Activated effector memory CD4-positive, alpha-beta T cell treated with Interleukin-2 at 50 U/mL for 16 hours (primary cell): Measurements from ENCODE around the gene CACNB4.
"Not testable (repeated sequence)": the region's sequence is repeated elsewhere in the genome, so short reads cannot be mapped to it uniquely, and the experiment has no call there.

Experiments
- DNase-seq: peaks from one replicate; pipeline ENCODE4 v3.0.0-alpha.2; 2020

CACNB4 gene

DNA sequence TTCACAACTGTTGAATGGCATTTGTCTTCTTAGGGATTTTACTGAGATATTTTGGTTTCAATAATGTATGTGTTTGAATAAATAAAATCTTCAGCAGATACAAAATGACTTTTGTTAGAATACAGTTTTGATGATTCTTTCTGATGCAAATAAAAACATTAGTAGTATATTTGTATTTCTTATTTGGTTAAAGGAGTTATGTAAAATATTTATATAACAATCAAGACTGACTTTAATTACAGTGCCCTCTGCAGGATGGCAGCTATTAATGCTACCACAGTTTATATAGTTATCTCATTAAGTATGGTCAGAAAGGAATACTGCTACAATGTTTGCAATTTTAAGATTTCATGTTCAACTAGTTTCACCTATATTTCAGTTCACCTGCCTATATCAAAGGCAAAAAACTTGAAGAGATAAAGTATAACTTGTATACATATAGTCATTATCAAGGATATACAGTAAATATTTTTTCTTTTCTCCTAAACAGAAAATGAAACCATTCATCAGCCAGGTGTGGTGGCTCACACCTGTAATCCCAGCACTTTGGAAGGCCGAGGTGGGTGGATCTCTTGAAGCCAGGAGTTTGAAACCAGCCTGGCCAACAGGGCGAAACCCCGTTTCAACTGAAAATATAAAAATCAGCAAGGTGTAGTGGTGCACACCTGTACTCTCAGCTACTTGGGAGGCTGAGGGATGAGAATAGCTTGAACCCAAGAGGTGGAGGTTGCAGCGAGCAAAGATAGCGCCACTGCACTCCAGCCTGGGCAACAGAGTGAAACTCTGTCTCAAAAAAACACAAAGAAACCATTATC, 290.4 kb downstream of the CACNB4 start:
- DNase-seq, result no peak

DNA sequence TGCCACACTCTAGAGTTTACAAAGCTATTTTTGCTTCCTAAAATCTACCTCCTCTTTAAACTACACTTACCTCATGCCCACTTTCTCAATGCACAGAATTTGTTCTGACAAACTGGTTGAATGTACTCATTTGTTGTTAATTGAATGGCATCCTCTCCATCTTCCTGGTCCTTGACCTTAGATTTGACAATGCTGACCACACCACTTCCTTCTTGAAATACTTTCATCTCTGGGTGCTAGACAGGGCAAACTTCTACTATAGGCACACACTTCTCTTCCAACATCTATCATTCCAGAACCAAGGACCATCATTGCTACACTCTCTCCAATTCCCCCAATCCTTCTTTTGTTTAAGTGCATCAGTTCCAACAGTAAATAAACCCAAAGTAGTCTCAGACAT, 292.9 kb downstream of the CACNB4 start:
- no peak for DNase-seq

DNA sequence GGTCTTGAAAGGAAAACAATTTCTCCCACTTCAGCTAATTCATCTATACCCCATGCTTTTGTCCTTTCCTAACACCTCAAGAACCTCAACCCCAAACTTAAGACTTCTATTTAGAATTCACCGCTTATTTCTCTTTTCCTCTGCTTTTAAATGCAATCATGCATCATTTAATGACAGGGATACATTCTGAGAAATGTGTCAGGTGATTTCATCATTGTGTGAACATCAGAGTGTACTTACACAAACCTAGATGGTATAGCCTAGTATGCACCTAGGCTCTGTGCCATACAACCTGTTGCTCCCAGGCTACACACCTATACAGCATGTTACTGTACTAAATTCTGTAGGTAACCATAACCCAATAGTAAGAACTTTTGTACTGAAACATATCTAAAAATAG, 293.5 kb downstream of the CACNB4 start:
- no peak for DNase-seq

DNA sequence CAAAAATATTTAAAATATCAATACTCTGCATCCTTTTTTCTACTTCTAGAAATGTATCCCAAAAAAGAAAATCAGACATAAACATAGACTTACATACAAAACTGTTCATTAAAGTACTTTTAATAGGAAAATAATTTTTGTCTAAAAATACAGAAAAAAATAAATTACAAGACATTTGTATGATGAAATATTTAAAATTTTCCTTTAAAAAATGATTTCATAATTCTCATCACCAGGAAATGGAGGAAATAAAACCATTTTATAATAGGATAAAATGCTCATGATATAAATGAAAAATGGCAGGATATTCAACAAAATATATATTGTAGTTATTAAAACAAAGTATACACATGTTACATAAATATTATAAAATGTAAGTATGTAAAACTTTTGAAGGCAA, 295.0 kb downstream of the CACNB4 start:
- no peak for DNase-seq

DNA sequence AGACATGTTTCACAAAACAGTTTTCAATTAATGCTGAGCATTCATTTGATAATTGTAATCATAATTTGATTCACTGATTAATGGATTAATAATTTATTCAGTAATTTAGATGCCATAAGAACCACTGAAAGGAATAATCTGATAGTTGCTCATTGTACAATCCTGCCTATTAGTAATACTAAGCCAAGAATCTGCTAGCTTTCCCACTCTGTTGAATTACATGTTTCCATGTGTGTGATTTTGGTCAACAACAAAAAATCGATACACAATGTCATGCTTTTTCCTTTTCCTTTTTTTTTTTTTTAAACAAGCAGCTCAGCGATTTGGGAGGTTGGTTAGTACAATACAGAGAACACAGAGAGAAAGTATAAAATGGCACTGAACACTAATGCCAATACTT, 296.5 kb downstream of the CACNB4 start:
- DNase-seq, result no peak

DNA sequence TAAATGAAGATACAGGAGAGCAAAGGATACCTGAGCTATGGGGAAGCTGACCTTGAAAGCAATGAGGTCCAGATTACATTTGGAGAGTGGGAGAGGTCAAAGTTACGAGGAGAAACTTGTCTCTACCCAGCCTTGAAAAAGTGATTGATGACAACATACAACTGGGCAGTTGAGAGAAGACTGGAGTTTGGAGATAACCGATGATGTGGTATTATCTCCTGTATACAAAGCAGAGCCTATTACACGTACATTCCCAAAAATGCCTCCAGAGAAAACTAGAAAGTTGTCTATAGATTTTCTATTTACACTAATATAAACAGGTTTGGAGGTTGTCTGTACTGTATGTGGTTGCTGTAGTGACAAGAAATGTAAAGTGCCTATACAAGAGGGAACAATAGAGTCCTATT, 299.0 kb downstream of the CACNB4 start:
- no peak for DNase-seq

GRCh38 chr2:151796774-151797173, 302.1 kb downstream of the CACNB4 start:
- DNase-seq, result no peak

GRCh38 chr2:151795646-151796240, 303.1 kb downstream of the CACNB4 start:
- DNase-seq, result no peak

DNA sequence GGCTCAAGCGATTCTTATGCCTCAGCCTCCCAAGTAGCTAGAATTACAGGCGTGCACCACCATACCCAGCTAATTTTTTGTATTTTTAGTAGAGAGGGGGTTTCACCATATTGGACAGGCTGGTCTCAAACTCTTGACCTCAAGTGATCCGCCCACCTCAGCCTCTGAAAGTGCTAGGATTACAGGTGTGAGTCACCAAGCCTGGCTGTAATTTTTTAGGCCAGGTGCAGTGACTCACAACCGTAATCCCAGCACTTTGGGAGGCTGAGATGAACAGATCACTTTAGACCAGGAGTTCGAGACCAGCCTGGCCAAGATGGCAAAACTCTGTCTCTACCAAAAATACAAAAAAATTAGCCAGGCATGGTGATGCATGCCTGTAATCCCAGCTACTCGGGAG, 304.4 kb downstream of the CACNB4 start:
- not testable (repeated sequence) for DNase-seq

DNA sequence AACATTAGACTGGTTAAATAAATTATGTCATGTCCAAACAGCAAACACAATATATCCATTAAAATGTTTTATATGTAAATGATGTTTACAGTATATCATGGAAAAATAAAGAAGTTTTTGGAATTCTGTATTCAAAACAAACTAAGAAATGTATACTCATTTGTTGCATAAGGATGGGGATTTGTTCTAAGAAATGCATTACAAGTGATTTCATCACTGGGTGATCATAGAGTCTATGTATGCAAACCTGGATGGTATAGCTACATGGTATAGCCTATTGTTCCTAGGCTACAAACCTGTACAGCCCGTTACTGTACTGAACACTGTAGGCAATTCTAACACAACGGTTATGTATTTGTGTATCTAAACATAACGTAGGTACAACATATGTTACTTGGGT, 305.7 kb downstream of the CACNB4 start:
- DNase-seq, result no peak

GRCh38 chr2:151792589-151792988, 306.3 kb downstream of the CACNB4 start:
- no peak for DNase-seq

GRCh38 chr2:151791545-151791944, 307.3 kb downstream of the CACNB4 start:
- no peak for DNase-seq

GRCh38 chr2:151790689-151791088, 308.2 kb downstream of the CACNB4 start:
- DNase-seq, result no peak

DNA sequence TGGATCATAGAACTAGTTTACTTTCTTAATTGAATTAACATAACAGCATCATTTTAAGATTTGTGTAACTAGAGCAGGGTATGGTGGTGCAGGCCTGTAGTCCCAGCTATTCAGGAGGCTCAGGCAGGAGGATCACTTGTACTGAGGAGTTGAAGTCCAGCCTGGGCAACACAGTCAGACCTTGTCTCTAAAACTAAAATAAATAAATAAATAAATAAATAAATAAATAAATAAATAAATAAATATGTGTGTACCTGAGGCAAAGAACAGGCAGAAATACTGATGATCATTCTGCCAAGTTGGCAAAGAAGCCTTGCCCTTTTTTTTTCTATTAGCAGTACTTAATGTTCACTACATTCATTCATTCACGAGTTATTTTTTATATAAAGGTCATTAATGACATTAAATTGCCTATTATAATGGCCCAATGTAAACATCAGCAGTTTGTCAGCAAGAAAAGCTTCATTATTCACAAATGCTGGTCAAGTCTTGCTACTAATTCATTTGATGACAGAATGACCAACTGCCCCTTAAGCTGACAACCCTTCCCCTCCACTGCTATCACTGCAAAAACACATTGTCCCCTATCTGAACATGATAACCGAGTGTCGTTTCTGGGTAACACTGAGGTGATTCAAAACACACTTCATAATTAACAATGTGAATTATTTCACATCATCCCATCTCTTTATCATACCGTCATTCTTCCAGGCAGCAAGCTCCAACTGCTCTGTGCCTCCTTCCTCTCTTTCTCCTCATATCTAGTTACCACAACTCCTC, 309.6 kb downstream of the CACNB4 start:
- no peak for DNase-seq

DNA sequence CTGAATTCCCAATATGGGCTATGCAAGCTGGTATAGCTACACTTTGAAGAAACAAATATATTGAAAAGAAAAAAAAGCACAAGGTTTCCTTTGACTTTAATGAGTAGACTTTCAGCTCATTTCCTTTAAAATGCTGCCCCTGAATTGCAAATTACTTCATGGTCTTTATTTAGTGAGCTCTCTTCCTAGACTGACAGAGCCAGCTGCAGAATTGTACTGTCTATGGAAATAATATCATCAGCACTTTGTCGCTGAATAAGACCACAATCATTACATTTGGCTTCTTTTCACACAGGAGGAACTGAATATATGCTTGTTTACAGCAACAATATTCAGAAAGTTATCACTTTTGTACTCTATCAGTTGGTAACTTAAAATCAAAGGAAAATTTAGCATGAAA, 312.4 kb downstream of the CACNB4 start:
- DNase-seq, result no peak

- no peak for DNase-seq
Observed at GRCh38 chr2:151786077-151786476, 312.8 kb downstream of the CACNB4 start.

DNA sequence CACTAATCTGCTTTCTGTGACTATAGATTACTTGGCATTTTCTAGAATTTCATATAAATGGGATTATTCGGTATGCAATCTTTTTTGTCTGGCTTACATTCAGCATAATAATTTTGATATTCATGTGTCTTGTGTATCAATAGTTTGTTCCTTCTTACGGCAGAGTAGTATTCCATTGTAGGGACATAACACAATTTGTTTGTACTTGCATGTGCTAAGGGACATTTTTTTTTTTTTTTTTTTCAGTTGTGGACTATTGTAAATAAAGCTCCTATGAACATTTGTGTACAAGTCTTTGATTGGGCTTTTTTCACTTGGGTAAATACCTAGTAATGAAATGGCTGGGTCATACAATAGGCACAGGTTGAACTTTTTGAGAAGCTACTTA, 315.7 kb downstream of the CACNB4 start:
- DNase-seq, result no peak
